ENCODE results near the gene FUT2. TPM values are rescaled to one million over a fixed set of nuclear protein-coding genes. Genes with fewer than 3 reads are reported as not detected.
A peak's percentile ranks its signal among the peaks of the same experiment; 100 is the strongest.

Gene FUT2
- total and polyA plus RNA-seq, 2 experiments from 2014 or later, result 0.25 TPM; not detected in 1

DNA sequence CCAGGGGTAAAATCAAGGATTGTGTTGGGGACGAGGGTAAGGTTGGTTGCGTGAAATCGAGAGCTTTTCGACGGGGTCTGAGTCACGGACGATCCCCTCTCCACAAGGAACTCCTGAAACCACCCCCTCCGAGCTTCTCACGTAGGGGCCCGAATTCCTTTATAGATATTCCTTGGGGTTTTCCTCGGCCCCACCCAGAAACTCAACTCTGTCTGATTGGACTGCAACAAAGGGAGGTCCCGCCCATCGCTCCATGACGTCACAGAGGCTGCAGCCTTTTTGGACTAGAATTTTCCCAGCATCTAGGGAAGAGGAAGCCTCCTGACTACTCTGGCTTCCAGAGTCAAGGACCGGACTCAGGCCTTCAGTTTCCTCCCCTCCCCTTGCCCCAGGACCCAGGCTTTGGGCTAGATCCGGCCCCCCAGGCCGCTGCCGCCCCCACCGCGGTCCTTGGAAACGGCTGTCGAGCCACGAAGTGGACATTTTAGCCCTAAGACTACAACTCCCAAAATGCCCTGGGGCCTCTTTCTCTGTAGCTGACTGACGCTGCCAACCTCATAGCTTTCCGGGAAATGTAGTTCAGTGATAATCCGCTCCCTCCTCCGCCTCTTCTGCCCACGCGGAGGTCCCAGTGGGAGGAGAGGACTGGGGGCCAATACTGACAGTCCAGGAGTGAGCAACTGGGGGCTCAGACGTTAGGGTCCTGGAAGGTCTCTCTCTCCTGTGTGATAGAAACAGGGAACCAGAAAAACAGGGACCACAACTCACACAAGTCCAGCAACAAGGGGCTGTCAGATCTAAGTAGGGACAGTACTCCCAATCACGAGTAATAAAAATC lies 51.2 kb downstream of the FUT2 start, which contains the start of gene IZUMO1:
TSS of gene IZUMO1 (minus strand) at position 172 of the 838 bp plus-strand sequence. CDS start 1,050 bp downstream, outside the sequence.
- Histone ChIP-seq H3K9me3 (ENCODE audit: low read depth) (no peaks in the 10 kb centered on the region), H3K4me3 (peak within 1 kb of the TSS; percentile 73), H3F3A (ENCODE audit: insufficient read depth) (no peaks in the 10 kb centered on the region), H3K27me3 (replicated peaks; ENCODE audit: insufficient read depth) (peaks cover 14% of the 10 kb centered on the region), H3K27ac (no peak within 1 kb of the TSS), H3K4me1 (ENCODE audit: insufficient read depth) (no peaks in the 10 kb centered on the region), H3K9me2 (ENCODE audit: insufficient read depth) (no peaks in the 10 kb centered on the region), H2AFZ (peak within 1 kb of the TSS; percentile 89), H3K79me2 (ENCODE audit: insufficient read depth) (no peaks in the 10 kb centered on the region), H3K9ac (peak within 1 kb of the TSS; percentile 59), H4K20me1 (ENCODE audit: insufficient read depth) (no peaks in the 10 kb centered on the region), H3K4me2 (ENCODE audit: unreplicated experiment) (peak within 1 kb of the TSS; percentile 72), H3K36me3 (ENCODE audit: low read depth) (no peaks in the 10 kb centered on the region)
- 16 to 17% methylated on average over 27 to 31 of the region's 31 CpGs for WGBS, 2 experiments (ENCODE audit: low coverage in 1 of 2, low lambda C conversion rate in 2 of 2, missing lambda C conversion rate in 2 of 2)
- in situ Hi-C loops (cut with MboI), result no loop called here
- TF ChIP-seq EZH2 (IDR thresholded peaks at IDR 0.05; ENCODE audit: insufficient read depth, poor library complexity, severe bottlenecking), result no peak
- TF ChIP-seq EZH2phosphoT487 (IDR thresholded peaks at IDR 0.05; ENCODE audit: insufficient read depth, low read depth), result no peak
- DNase-seq, result peak; percentile 90

DNA sequence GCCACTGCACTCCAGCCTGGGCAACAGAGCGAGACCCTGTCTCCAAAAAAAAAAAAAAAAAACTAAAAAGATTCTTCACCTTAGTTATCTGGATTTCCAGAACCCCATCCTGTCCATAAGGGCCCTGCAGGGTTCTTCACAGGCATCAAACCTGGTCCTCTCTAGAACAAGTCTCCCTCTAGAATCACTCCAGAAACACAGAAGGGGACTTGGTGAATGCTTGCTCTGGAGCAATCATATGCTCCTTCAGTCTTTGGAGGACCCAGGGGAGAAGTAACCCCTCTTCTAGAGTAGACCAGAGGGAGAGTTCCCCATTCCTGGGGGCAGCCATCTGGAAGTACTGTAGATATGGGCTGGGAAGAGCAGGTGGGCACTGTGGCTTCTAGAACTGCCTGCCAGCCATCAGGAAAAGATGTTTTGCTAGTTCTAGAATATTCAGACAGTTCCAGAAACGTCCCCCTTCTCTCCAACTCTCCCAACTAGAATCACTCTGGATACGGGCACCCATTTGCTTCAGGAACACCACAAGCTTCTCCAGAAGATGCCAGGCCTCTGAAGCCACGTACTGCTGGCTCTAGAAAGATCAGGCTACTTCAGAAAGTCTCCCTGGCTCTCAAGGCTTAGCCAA lies 53.9 kb downstream of the FUT2 start:
- Histone ChIP-seq H3K27ac (no peak overlapping the region), H3K27me3 (replicated peaks; ENCODE audit: insufficient read depth) (peaks cover 30% of the 10 kb centered on the region), H3K9ac (no peak overlapping the region), H4K20me1 (ENCODE audit: insufficient read depth) (no peaks in the 10 kb centered on the region), H3K9me3 (ENCODE audit: low read depth) (no peaks in the 10 kb centered on the region), H3K4me2 (ENCODE audit: unreplicated experiment) (no peak overlapping the region), H3K4me3 (no peak overlapping the region), H3K36me3 (ENCODE audit: low read depth) (no peaks in the 10 kb centered on the region), H2AFZ (no peak overlapping the region), H3K9me2 (ENCODE audit: insufficient read depth) (no peaks in the 10 kb centered on the region), H3F3A (ENCODE audit: insufficient read depth) (no peaks in the 10 kb centered on the region), H3K4me1 (ENCODE audit: insufficient read depth) (no peaks in the 10 kb centered on the region), H3K79me2 (ENCODE audit: insufficient read depth) (no peaks in the 10 kb centered on the region)
- in situ Hi-C loops (cut with MboI), result no loop called here
- WGBS, 2 experiments (ENCODE audit: low coverage in 1 of 2, low lambda C conversion rate in 2 of 2, missing lambda C conversion rate in 2 of 2), result 43 to 59% methylated on average over 2 to 4 of the region's 4 CpGs
- TF ChIP-seq EZH2 (IDR thresholded peaks at IDR 0.05; ENCODE audit: insufficient read depth, poor library complexity, severe bottlenecking) (no peak), EZH2phosphoT487 (IDR thresholded peaks at IDR 0.05; ENCODE audit: insufficient read depth, low read depth) (no peak)
- DNase-seq, result no peak

DNA sequence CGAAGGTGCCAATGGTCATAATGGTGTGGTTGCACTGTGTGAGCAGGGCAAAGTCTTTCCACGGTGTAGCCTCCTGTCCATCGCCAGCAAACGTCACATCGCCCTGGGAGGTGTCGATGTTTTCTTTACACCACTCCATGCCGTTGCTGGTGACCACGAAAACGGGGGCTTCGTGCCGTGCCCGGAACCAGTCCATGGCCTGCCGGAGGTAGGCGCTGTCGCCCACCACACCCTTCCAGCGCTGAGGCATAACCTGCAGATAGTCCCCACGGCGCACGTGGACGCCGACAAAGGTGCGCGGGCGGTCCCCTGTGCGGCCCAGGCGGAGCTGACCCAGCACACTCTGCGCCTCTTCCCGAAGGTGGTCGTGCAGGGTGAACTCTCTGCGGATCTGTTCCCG lies 54.6 kb downstream of the FUT2 start:
- Histone ChIP-seq H3K9me3 (ENCODE audit: low read depth) (no peaks in the 10 kb centered on the region), H3K4me3 (no peak overlapping the region), H3K4me1 (ENCODE audit: insufficient read depth) (no peaks in the 10 kb centered on the region), H3K9me2 (ENCODE audit: insufficient read depth) (no peaks in the 10 kb centered on the region), H2AFZ (no peak overlapping the region), H4K20me1 (ENCODE audit: insufficient read depth) (no peaks in the 10 kb centered on the region), H3K36me3 (ENCODE audit: low read depth) (no peaks in the 10 kb centered on the region), H3K27ac (no peak overlapping the region), H3F3A (ENCODE audit: insufficient read depth) (no peaks in the 10 kb centered on the region), H3K27me3 (replicated peaks; ENCODE audit: insufficient read depth) (peaks cover 30% of the 10 kb centered on the region), H3K4me2 (ENCODE audit: unreplicated experiment) (no peak overlapping the region), H3K79me2 (ENCODE audit: insufficient read depth) (no peaks in the 10 kb centered on the region), H3K9ac (no peak overlapping the region)
- DNase-seq, result no peak
- TF ChIP-seq EZH2 (IDR thresholded peaks at IDR 0.05; ENCODE audit: insufficient read depth, poor library complexity, severe bottlenecking) (no peak), EZH2phosphoT487 (IDR thresholded peaks at IDR 0.05; ENCODE audit: insufficient read depth, low read depth) (no peak)
- in situ Hi-C loops (cut with MboI), result no loop called here
- 88 to 92% methylated on average over 31 of the region's 31 CpGs for WGBS, 2 experiments (ENCODE audit: low coverage in 1 of 2, low lambda C conversion rate in 2 of 2, missing lambda C conversion rate in 2 of 2)

DNA sequence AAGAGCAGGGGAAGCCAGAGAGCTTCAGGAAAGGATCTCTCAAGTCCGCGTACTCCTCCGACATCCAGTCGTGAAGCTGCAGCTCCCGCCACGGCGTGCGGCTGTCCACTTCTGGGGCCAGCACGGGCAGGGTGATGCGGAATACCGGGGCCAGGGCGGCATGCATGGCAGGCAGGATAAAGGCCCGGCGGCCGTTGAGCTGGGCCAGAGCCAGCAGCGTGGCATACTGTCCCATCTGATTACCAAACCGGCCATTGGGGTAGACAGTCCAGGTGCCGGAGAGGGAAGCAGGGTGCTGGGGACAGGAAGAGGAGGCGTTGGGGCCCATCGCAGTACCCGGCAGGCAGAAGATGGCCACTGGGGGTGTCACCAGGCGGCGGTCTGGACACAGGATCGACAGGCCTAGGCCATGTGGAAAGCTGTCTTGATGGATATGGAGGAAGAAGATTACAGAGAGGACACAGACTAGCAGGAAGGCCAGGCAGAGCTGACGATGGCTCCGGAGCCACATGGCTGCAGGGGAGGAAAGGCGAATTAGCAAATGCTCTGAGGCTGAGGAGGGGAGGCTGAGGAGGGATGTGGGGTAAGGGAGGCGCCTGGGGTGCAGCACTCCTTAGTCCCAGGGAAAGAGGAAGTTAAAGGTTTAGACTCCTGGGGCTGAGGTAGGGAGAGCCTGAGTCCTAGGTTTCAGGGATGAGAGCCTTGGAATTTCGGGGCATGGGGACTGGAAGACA lies 55.2 kb downstream of the FUT2 start:
- peaks cover 30% of the 10 kb centered on the region for H3K27me3 ChIP-seq (replicated peaks; ENCODE audit: insufficient read depth)
- H3K79me2 ChIP-seq (ENCODE audit: insufficient read depth), result no peaks in the 10 kb centered on the region
- no peak overlapping the region for H3K4me3 ChIP-seq
- no peaks in the 10 kb centered on the region for H3F3A ChIP-seq (ENCODE audit: insufficient read depth)
- in situ Hi-C loops (cut with MboI), result no loop called here
- H3K9me2 ChIP-seq (ENCODE audit: insufficient read depth), result no peaks in the 10 kb centered on the region
- no peak overlapping the region for H2AFZ ChIP-seq
- TF ChIP-seq EZH2 (IDR thresholded peaks at IDR 0.05; ENCODE audit: insufficient read depth, poor library complexity, severe bottlenecking) (no peak), EZH2phosphoT487 (IDR thresholded peaks at IDR 0.05; ENCODE audit: insufficient read depth, low read depth) (no peak)
- no peaks in the 10 kb centered on the region for H4K20me1 ChIP-seq (ENCODE audit: insufficient read depth)
- H3K4me2 ChIP-seq (ENCODE audit: unreplicated experiment), result no peak overlapping the region
- H3K9me3 ChIP-seq (ENCODE audit: low read depth), result no peaks in the 10 kb centered on the region
- H3K4me1 ChIP-seq (ENCODE audit: insufficient read depth), result no peaks in the 10 kb centered on the region
- H3K9ac ChIP-seq, result no peak overlapping the region
- WGBS, 2 experiments (ENCODE audit: low coverage in 1 of 2, low lambda C conversion rate in 2 of 2, missing lambda C conversion rate in 2 of 2), result 80 to 82% methylated on average over 29 of the region's 29 CpGs
- no peak for DNase-seq
- no peaks in the 10 kb centered on the region for H3K36me3 ChIP-seq (ENCODE audit: low read depth)
- no peak overlapping the region for H3K27ac ChIP-seq
